Central memory CD8-positive, alpha-beta T cell (primary cell): ENCODE results near the gene SLC13A5.

Experiments
- ATAC-seq: fragments of 150-1000 bp; cut with Tn5 transposase; replicated peaks from 2 replicates; pipeline ENCODE4 v1.10.0; 2022; ENCODE audit warnings: mild to moderate bottlenecking, moderate FRiP score, moderate number of reproducible peaks; ENCODE audit not compliant: poor library complexity, severe bottlenecking; ENCODE audit errors: extremely low read depth
- DNase-seq, 2 donors: peaks; one replicate each; pipeline ENCODE4 v3.0.0; 2021; ENCODE audit warnings: low spot score in 2 of 2
- H3K27ac Mint-ChIP-seq: one replicate; pipeline ENCODE4 v1.8.0; 2022; ENCODE audit warnings: low read depth, mild to moderate bottlenecking, moderate library complexity, mixed read lengths
- H3K27me3 Mint-ChIP-seq: one replicate; pipeline ENCODE4 v1.8.0; 2022; ENCODE audit warnings: mixed read lengths
- H3K36me3 Mint-ChIP-seq: one replicate; pipeline ENCODE4 v1.8.0; 2022; ENCODE audit warnings: mild to moderate bottlenecking, moderate library complexity, mixed read lengths; ENCODE audit not compliant: insufficient read depth
- H3K4me1 Mint-ChIP-seq: one replicate; pipeline ENCODE4 v1.8.0; 2022; ENCODE audit warnings: mixed read lengths
- H3K4me3 Mint-ChIP-seq: one replicate; pipeline ENCODE4 v1.8.0; 2022; ENCODE audit warnings: mild to moderate bottlenecking, moderate library complexity, mixed read lengths
- H3K9me3 Mint-ChIP-seq: one replicate; pipeline ENCODE4 v1.8.0; 2022; ENCODE audit warnings: mixed read lengths

The SLC13A5 gene

GRCh38 chr17:6690641-6691040 lies 22.5 kb downstream of the SLC13A5 start:
- peaks cover 80% of the 10 kb centered on the region for H3K27me3 Mint-ChIP-seq
- DNase-seq: no peak

GRCh38 chr17:6688944-6689343 lies 24.2 kb downstream of the SLC13A5 start:
- Mint-ChIP-seq H3K4me3 (no peak overlapping the region), H3K27me3 (peaks cover 84% of the 10 kb centered on the region), H3K9me3 (no peaks in the 10 kb centered on the region), H3K4me1 (no peaks in the 10 kb centered on the region), H3K27ac (no peak overlapping the region), H3K36me3 (peaks cover 1% of the 10 kb centered on the region)
- ATAC-seq: no peak
- no peak for DNase-seq

More at GRCh38 chr17:6690641-6691040, 22.5 kb downstream of the SLC13A5 start:
- no peak for ATAC-seq
- no peak overlapping the region for H3K27ac Mint-ChIP-seq
- no peaks in the 10 kb centered on the region for H3K9me3 Mint-ChIP-seq
- peaks cover 1% of the 10 kb centered on the region for H3K36me3 Mint-ChIP-seq
- no peaks in the 10 kb centered on the region for H3K4me1 Mint-ChIP-seq
- no peak overlapping the region for H3K4me3 Mint-ChIP-seq

GRCh38 chr17:6686026-6686425 lies 27.1 kb downstream of the SLC13A5 start:
- DNase-seq: no peak
- peaks cover 83% of the 10 kb centered on the region for H3K27me3 Mint-ChIP-seq
- no peak overlapping the region for H3K27ac Mint-ChIP-seq
- peaks cover 3% of the 10 kb centered on the region for H3K36me3 Mint-ChIP-seq
- H3K4me1 Mint-ChIP-seq: no peaks in the 10 kb centered on the region
- no peak overlapping the region for H3K4me3 Mint-ChIP-seq
- ATAC-seq: no peak
- H3K9me3 Mint-ChIP-seq: no peaks in the 10 kb centered on the region

GRCh38 chr17:6684881-6685767 lies 28.0 kb downstream of the SLC13A5 start:
- DNase-seq (no peak), ATAC-seq (no peak)
- Mint-ChIP-seq H3K27ac (no peak overlapping the region), H3K9me3 (no peaks in the 10 kb centered on the region), H3K27me3 (peaks cover 83% of the 10 kb centered on the region), H3K4me1 (no peaks in the 10 kb centered on the region), H3K36me3 (peaks cover 3% of the 10 kb centered on the region), H3K4me3 (no peak overlapping the region)

GRCh38 chr17:6684460-6684783 lies 28.7 kb downstream of the SLC13A5 start:
- Mint-ChIP-seq H3K4me1 (no peaks in the 10 kb centered on the region), H3K9me3 (no peaks in the 10 kb centered on the region), H3K4me3 (no peak overlapping the region), H3K27me3 (peaks cover 79% of the 10 kb centered on the region), H3K27ac (no peak overlapping the region), H3K36me3 (peaks cover 2% of the 10 kb centered on the region)
- ATAC-seq (no peak), DNase-seq (no peak)

- ATAC-seq (no peak), DNase-seq (no peak)
- H3K27me3 Mint-ChIP-seq: peaks cover 79% of the 10 kb centered on the region
- no peaks in the 10 kb centered on the region for H3K9me3 Mint-ChIP-seq
- no peaks in the 10 kb centered on the region for H3K4me1 Mint-ChIP-seq
- no peak overlapping the region for H3K4me3 Mint-ChIP-seq
- no peak overlapping the region for H3K27ac Mint-ChIP-seq
- peaks cover 2% of the 10 kb centered on the region for H3K36me3 Mint-ChIP-seq
These were observed 29.3 kb downstream of the SLC13A5 start for GRCh38 chr17:6683730-6684459.

GRCh38 chr17:6683081-6683684 lies 30.0 kb downstream of the SLC13A5 start:
- DNase-seq (no peak), ATAC-seq (no peak)
- peaks cover 86% of the 10 kb centered on the region for H3K27me3 Mint-ChIP-seq
- H3K4me3 Mint-ChIP-seq: no peak overlapping the region
- H3K4me1 Mint-ChIP-seq: no peaks in the 10 kb centered on the region
- H3K27ac Mint-ChIP-seq: no peak overlapping the region
- peaks cover 2% of the 10 kb centered on the region for H3K36me3 Mint-ChIP-seq
- H3K9me3 Mint-ChIP-seq: no peaks in the 10 kb centered on the region

- ATAC-seq (no peak), DNase-seq (no peak)
- Mint-ChIP-seq H3K27ac (no peak overlapping the region), H3K36me3 (peaks cover 2% of the 10 kb centered on the region), H3K4me1 (peaks cover 8% of the 10 kb centered on the region), H3K9me3 (no peaks in the 10 kb centered on the region), H3K4me3 (no peak overlapping the region), H3K27me3 (peaks cover 86% of the 10 kb centered on the region)
These were observed 30.8 kb downstream of the SLC13A5 start for GRCh38 chr17:6682339-6682738.

- H3K4me1 Mint-ChIP-seq: peaks cover 12% of the 10 kb centered on the region
- H3K9me3 Mint-ChIP-seq: no peaks in the 10 kb centered on the region
- H3K27me3 Mint-ChIP-seq: peaks cover 81% of the 10 kb centered on the region
- peaks cover 2% of the 10 kb centered on the region for H3K36me3 Mint-ChIP-seq
- ATAC-seq: no peak
- no peak overlapping the region for H3K27ac Mint-ChIP-seq
- no peak for DNase-seq
- no peak overlapping the region for H3K4me3 Mint-ChIP-seq
These were observed 31.5 kb downstream of the SLC13A5 start for GRCh38 chr17:6681671-6682070.

- Mint-ChIP-seq H3K4me3 (no peak overlapping the region), H3K27me3 (peaks cover 76% of the 10 kb centered on the region), H3K36me3 (peaks cover 2% of the 10 kb centered on the region), H3K4me1 (peaks cover 12% of the 10 kb centered on the region), H3K27ac (no peak overlapping the region), H3K9me3 (no peaks in the 10 kb centered on the region)
- no peak for DNase-seq
- ATAC-seq: no peak
These were observed 32.0 kb downstream of the SLC13A5 start for GRCh38 chr17:6681176-6681575.

GRCh38 chr17:6679241-6679640 lies 33.9 kb downstream of the SLC13A5 start:
- Mint-ChIP-seq H3K4me1 (peaks cover 12% of the 10 kb centered on the region), H3K27ac (no peak overlapping the region), H3K36me3 (peaks cover 2% of the 10 kb centered on the region), H3K27me3 (peaks cover 57% of the 10 kb centered on the region), H3K9me3 (no peaks in the 10 kb centered on the region), H3K4me3 (no peak overlapping the region)
- no peak for DNase-seq
- ATAC-seq: no peak

- no peaks in the 10 kb centered on the region for H3K9me3 Mint-ChIP-seq
- no peak overlapping the region for H3K27ac Mint-ChIP-seq
- peaks cover 12% of the 10 kb centered on the region for H3K4me1 Mint-ChIP-seq
- no peak overlapping the region for H3K4me3 Mint-ChIP-seq
- DNase-seq (no peak), ATAC-seq (no peak)
- peaks cover 2% of the 10 kb centered on the region for H3K36me3 Mint-ChIP-seq
- H3K27me3 Mint-ChIP-seq: peaks cover 54% of the 10 kb centered on the region
These were observed 35.2 kb downstream of the SLC13A5 start for GRCh38 chr17:6677946-6678345.
